ENCODE data around the gene NLRP3. TPM values are rescaled to one million over a fixed set of nuclear protein-coding genes. Genes with fewer than 3 reads are reported as not detected.
"Not testable (repeated sequence)": the region's sequence is repeated elsewhere in the genome, so short reads cannot be mapped to it uniquely, and the experiment has no call there.

Gene NLRP3
- total and polyA plus RNA-seq, 5 experiments from 2014 or later, result 0.42 to 3.2 (median 2.4) TPM

DNA sequence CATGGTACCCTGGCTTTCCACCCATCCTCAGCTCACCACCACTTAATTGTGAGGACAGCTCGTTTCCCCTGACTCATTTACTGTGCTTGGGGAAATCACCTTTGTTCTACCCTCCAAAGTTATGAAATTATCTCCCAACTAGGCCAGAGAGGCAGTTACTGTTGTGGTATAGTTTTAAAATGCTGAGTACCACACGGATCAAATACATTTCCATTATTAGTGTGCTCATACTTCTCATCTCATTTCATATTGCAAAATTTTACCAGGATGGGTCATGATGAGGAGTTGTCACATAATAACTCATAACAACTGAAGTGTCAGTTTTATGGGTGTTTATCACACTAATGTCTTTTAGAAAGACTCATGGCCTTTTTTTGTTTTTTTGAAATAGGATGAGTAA is 51.2 kb downstream of the NLRP3 start:
- POLR2A ChIA-PET, result no interaction called here
- Mint-ChIP-seq H3K4me3 (no peak overlapping the region), H3K27me3 (peaks cover 0 to 8% (median 5%) of the 10 kb centered on the region in 5 donors), H3K27ac (peak overlapping the region in 1 of 10 donors; percentile 15), H3K9me3 (peaks cover 0 to 3% (median 0%) of the 10 kb centered on the region in 9 donors), H3K4me1 (no peaks in the 10 kb centered on the region), H3K36me3 (peaks cover 0 to 2% (median 0%) of the 10 kb centered on the region in 3 donors)
- ATAC-seq (no peak), DNase-seq (no peak)

DNA sequence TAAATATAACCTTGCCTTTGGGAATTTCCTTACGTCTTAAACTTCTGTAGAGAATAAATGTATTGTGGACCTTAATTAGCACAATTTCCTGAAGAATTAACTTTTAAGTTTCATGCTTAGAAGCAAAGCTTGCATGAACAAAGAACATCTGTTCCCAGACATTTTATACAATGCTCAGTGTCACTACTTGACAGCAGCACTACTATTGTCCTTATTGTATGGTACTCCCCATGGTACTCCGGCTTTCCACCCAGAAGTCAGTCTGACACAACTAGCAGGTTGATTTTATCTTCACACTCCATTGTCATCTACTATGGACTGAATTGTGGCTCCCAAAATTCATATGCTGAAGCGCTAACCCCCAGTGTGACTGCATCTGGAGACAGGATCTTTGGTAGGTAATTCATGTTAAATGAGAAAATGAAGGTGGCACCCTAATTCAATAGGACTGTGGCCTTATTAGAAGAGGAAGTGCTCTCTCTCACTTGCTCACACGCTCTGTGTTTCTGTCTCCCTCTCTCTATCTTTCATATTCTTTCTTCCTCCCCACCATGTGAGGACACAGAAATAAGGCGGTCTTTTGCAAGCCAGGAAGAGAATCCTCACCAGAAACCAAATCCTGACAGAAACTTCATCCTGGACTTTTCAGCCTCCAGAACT is 52.6 kb downstream of the NLRP3 start:
- Mint-ChIP-seq H3K4me1 (no peaks in the 10 kb centered on the region), H3K27me3 (peaks cover 0 to 8% (median 3%) of the 10 kb centered on the region in 5 donors), H3K9me3 (no peaks in the 10 kb centered on the region), H3K36me3 (no peaks in the 10 kb centered on the region), H3K27ac (no peak overlapping the region), H3K4me3 (no peak overlapping the region)
- no peak for DNase-seq
- POLR2A ChIA-PET, result no interaction called here
- no peak for ATAC-seq

DNA sequence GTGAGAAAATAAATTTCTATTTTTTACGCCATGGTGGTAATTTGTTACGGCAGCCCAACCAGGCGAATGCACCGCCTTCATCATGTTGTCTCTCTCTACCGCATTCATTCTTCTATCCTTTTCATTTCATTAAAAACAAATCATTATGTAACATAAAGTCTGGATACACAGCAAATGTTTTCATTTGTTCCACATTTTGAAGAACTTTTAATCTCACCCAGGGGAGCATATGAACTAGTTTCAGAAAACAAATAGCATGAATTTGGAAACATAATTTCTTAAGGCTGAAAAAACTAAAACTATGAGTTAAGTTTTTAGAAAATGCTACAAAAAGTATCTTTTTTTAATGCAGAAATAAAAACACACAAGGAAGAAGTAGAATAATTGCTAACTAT is 53.2 kb downstream of the NLRP3 start:
- Mint-ChIP-seq H3K4me3 (no peak overlapping the region), H3K9me3 (no peaks in the 10 kb centered on the region), H3K27me3 (peaks cover 0 to 8% (median 3%) of the 10 kb centered on the region in 5 donors), H3K4me1 (no peaks in the 10 kb centered on the region), H3K27ac (no peak overlapping the region), H3K36me3 (no peaks in the 10 kb centered on the region)
- DNase-seq, result no peak
- POLR2A ChIA-PET, result no interaction called here
- no peak for ATAC-seq

DNA sequence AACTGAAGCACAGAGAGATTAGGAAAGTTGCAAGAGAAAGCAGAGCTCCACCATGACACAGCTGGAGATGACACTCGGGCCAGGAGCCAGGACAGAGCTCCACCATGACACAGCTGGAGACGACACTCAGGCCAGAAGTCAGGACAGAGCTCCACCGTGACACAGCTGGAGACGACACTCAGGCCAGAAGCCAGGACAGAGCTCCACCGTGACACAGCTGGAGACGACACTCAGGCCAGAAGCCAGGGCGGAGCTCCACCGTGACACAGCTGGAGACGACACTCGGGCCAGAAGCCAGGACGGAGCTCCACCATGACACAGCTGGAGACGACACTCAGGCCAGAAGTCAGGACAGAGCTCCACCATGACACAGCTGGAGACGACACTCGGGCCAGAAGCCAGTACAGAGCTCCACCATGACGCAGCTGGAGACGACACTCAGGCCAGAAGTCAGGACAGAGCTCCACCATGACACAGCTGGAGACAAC is 55.0 kb downstream of the NLRP3 start:
- ATAC-seq, POLR2A ChIA-PET, DNase-seq, H3K27ac Mint-ChIP-seq, H3K4me1 Mint-ChIP-seq, H3K36me3 Mint-ChIP-seq, H3K27me3 Mint-ChIP-seq, H3K4me3 Mint-ChIP-seq: not testable (repeated sequence)
- H3K9me3 Mint-ChIP-seq, result peaks cover 0 to 12% (median 0%) of the 10 kb centered on the region in 9 donors

DNA sequence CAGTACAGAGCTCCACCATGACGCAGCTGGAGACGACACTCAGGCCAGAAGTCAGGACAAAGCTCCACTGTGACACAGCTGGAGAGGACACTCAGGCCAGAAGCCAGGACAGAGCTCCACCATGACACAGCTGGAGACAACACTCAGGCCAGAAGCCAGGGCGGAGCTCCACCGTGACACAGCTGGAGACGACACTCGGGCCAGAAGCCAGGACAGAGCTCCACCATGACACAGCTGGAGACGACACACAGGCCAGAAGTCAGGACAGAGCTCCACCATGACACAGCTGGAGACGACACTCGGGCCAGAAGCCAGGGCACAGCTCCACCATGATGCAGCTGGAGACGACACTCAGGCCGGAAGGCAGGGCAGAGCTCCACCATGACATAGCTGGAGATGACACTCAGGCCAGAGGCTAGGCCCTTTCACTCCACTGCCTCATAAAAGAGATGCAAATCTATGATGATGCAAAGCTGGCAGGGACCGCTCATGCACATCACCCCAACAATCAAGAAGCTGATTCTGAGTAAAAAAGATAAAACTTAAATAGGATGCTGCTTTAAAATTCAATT is 55.6 kb downstream of the NLRP3 start:
- Mint-ChIP-seq H3K27ac (no peak overlapping the region), H3K4me1 (peaks cover 0 to 6% (median 0%) of the 10 kb centered on the region in 4 donors), H3K36me3 (peaks cover 0 to 8% (median 7%) of the 10 kb centered on the region in 3 donors), H3K9me3 (peaks cover 0 to 12% (median 0%) of the 10 kb centered on the region in 9 donors), H3K27me3 (peaks cover 0 to 8% (median 1%) of the 10 kb centered on the region in 5 donors), H3K4me3 (no peak overlapping the region)
- POLR2A ChIA-PET, result no interaction called here
- DNase-seq (no peak), ATAC-seq (no peak)

DNA sequence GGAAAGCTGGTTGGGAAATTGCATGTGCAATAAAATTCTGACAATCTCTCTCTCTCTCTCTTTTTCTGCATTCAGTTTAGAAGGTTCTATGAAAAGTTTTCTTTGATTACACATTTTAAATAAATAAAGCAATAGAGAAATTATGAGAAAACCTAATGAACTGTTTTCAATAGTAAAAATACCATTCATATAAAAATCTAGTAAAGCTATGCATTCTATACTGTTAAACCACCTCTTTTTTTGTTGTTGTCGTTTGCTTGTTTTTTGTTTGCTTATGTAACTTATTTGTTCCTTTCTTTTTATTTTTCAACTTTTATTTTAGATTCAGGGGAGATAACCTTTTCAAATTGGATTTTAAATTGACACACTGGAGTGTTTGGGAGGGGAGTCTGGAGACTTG is 56.1 kb downstream of the NLRP3 start:
- Mint-ChIP-seq H3K27me3 (peaks cover 0 to 8% (median 1%) of the 10 kb centered on the region in 5 donors), H3K27ac (no peak overlapping the region), H3K4me3 (no peak overlapping the region), H3K36me3 (peaks cover 0 to 8% (median 7%) of the 10 kb centered on the region in 3 donors), H3K9me3 (peaks cover 0 to 12% (median 0%) of the 10 kb centered on the region in 9 donors), H3K4me1 (peaks cover 0 to 11% (median 0%) of the 10 kb centered on the region in 4 donors)
- DNase-seq (no peak), ATAC-seq (no peak)
- POLR2A ChIA-PET, result no interaction called here

DNA sequence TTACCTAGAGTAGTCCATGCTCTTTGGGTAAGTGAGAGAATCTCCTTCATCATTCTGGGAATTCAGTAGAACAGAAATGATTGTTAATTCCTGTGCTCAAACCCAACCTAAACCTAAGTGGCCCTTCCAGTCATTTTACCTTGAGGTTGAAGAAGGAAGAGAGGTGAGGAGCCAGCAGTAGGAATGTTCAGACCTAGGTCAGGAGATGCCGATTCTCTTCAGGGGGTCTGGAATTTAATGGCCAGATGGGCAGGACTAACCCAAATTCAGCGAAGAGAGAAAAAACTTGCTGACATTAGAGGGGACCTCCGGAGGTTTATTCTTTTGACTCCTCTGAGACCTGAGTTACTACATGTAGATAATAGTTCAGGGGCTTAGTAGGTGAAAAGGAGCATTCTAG is 58.4 kb downstream of the NLRP3 start:
- peaks cover 0 to 13% (median 0%) of the 10 kb centered on the region in 4 donors for H3K4me1 Mint-ChIP-seq
- ATAC-seq (no peak), DNase-seq (no peak)
- H3K4me3 Mint-ChIP-seq, result no peak overlapping the region
- POLR2A ChIA-PET, result no interaction called here
- no peak overlapping the region for H3K27ac Mint-ChIP-seq
- H3K9me3 Mint-ChIP-seq, result peaks cover 0 to 12% (median 0%) of the 10 kb centered on the region in 9 donors
- H3K36me3 Mint-ChIP-seq, result peaks cover 0 to 8% (median 7%) of the 10 kb centered on the region in 3 donors
- H3K27me3 Mint-ChIP-seq, result peaks cover 0 to 3% (median 0%) of the 10 kb centered on the region in 5 donors

DNA sequence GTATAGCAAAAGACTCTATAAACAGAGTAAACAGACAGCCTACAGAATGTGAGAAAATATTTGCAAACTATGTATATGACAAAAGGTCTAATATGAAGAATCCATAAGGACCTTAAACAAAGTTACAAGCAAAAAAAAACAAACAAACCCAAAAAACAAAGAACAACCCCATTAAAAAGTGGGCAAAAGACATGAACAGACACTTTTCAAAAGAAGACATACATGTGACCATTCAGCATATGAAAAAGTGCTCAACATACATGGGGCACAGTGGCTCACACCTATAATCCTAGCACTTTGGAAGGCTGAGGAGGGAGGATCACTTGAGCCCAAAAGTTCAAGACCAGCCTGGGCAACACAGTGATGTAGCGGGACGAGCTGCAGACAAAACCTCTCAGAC is 59.8 kb downstream of the NLRP3 start:
- Mint-ChIP-seq H3K4me1 (peaks cover 0 to 13% (median 0%) of the 10 kb centered on the region in 4 donors), H3K27me3 (peaks cover 0 to 3% (median 0%) of the 10 kb centered on the region in 5 donors), H3K9me3 (peaks cover 0 to 12% (median 0%) of the 10 kb centered on the region in 9 donors), H3K4me3 (no peak overlapping the region), H3K36me3 (peaks cover 0 to 8% (median 7%) of the 10 kb centered on the region in 3 donors), H3K27ac (peak overlapping the region in 1 of 10 donors; percentile 59)
- no peak for ATAC-seq
- no peak for DNase-seq
- POLR2A ChIA-PET, result no interaction called here

DNA sequence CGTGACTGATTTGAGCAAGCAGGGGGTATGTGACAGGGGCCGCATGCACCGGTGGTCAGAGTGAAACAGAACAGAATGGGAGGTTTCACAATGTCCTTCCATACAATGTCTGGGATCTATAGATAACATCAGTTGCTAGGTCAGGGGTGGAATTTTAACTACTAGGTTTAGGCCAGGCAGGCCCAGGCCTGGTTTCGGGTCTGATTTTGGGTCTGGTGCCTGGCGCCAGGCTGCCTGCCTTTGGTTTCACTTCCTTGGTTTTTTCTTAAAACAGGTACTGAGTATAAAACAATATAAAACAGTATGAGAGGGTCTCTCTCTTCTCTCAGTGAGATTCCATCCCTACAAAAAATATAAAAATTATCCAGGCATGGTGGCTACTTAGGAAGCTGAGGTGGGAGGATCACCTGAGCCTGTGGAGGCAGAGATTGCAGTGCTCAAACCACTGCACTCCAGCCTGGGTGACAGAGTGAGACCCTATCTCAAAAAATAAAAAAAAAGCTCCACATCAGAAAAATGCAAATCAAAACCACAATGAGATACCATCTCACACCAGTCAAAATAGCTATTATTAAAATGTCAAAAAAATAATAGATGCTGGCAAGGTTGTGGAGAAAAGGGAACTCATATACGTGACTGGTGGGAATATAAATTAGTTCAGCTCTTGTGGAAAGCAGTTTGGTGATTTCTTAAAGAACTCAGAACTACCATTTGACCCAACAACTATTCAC is 60.5 kb downstream of the NLRP3 start:
- DNase-seq, POLR2A ChIA-PET, H3K36me3 Mint-ChIP-seq, ATAC-seq, H3K4me3 Mint-ChIP-seq, H3K27me3 Mint-ChIP-seq: not testable (repeated sequence)
- Mint-ChIP-seq H3K4me1 (peaks cover 0 to 13% (median 0%) of the 10 kb centered on the region in 4 donors), H3K9me3 (peaks cover 0 to 12% (median 0%) of the 10 kb centered on the region in 9 donors), H3K27ac (peak overlapping the region in 2 of 10 donors; percentile 30 to 59)

DNA sequence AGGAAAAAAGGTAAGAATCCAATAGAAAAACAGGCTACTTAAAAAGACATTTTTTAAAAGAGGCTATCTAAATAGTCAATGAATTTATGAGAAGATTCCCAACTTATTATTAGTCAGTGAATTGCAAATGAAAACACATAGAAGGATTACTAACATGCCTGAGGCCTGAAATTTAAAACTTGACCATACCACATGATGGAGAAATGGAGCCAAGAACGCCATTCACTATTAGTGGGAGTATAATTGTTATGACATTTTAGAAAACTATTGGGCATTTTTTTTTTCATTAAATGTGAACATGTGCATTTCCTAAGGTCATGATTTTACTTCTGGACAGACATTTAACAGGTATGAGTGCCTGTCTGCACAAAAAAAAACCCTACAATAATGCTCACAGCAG is 66.8 kb downstream of the NLRP3 start:
- ATAC-seq (no peak), DNase-seq (no peak)
- POLR2A ChIA-PET, result no interaction called here
- Mint-ChIP-seq H3K4me1 (no peaks in the 10 kb centered on the region), H3K36me3 (no peaks in the 10 kb centered on the region), H3K4me3 (no peak overlapping the region), H3K27ac (no peak overlapping the region), H3K27me3 (peaks cover 0 to 4% (median 0%) of the 10 kb centered on the region in 5 donors), H3K9me3 (no peaks in the 10 kb centered on the region)

DNA sequence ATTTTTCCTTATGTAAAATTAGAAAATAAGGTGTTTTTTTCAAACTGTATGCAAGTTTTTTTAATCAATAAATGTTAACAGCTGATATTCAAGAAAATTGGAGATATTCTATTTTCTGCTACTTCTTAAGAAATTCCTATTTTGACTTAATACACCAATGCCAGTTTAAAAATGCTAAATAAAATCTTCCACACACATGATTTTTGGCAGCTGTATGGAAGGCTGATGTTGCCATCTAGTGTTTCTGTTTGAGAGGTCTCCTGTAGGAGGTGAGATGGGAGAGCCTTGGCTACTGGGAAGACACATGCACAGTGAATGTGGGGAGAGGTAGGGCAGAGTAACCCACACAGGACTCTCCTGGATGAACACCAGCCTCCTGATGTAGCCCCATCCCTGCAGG is 71.1 kb downstream of the NLRP3 start:
- Mint-ChIP-seq H3K4me1 (no peaks in the 10 kb centered on the region), H3K4me3 (no peak overlapping the region), H3K27me3 (peaks cover 2 to 12% (median 6%) of the 10 kb centered on the region in 5 donors), H3K9me3 (no peaks in the 10 kb centered on the region), H3K27ac (no peak overlapping the region), H3K36me3 (no peaks in the 10 kb centered on the region)
- DNase-seq (peak in 7 of 10 donors; percentile 22 to 57 (median 34)), ATAC-seq (peak; percentile 69 to 74)
- POLR2A ChIA-PET, result interaction anchor here (0.7 to 2.3 kb wide), 2 partner anchors 97 to 114 kb away, joined by 3 to 7 read pairs; no protein-coding TSS in a partner anchor

DNA sequence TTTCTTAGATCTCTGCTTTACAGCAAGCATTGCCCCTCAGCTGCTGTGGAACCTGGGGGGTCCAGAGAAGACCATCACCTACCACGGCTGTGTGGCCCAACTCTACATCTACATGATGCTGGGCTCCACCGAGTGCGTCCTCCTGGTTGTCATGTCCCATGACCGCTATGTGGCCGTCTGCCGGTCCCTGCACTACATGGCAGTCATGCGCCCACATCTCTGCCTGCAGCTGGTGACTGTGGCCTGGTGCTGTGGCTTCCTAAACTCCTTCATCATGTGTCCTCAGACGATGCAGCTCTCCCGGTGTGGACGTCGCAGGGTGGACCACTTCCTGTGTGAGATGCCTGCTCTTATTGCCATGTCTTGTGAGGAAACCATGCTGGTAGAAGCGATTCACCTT is 75.4 kb downstream of the NLRP3 start:
- H3K27ac Mint-ChIP-seq, result no peak overlapping the region
- POLR2A ChIA-PET, result no interaction called here
- no peak for ATAC-seq

DNA sequence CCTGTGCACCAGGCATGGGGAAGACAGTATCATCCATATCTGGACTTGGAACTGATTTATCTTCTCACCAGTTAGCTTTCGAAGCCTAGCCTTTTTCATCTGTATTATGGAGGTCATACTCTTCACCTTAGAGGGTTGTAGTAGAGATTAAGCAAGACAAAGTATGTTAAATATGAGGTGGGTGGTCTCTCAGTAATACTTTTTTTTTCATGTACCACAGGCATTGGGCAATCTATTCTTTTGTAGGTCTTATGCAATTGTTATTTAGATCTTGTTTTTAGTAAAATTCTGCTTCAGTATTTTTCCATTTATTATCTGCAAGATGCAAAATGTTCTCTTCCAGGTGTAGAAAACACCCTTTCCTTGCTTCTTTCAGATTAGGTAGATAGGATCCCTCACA is 77.1 kb downstream of the NLRP3 start:
- H3K27ac Mint-ChIP-seq, result no peak overlapping the region
- ATAC-seq, result no peak

More for the DNA sequence above, 75.4 kb downstream of the NLRP3 start:
- no peaks in the 10 kb centered on the region for H3K4me1 Mint-ChIP-seq
- H3K9me3 Mint-ChIP-seq, result no peaks in the 10 kb centered on the region
- H3K27me3 Mint-ChIP-seq, result peaks cover 11 to 27% (median 18%) of the 10 kb centered on the region in 5 donors
- H3K4me3 Mint-ChIP-seq, result no peak overlapping the region
- no peak for DNase-seq
- H3K36me3 Mint-ChIP-seq, result no peaks in the 10 kb centered on the region

More for the DNA sequence above, 77.1 kb downstream of the NLRP3 start:
- no peak for DNase-seq
- no peaks in the 10 kb centered on the region for H3K36me3 Mint-ChIP-seq
- no peaks in the 10 kb centered on the region for H3K4me1 Mint-ChIP-seq
- H3K4me3 Mint-ChIP-seq, result no peak overlapping the region
- no peaks in the 10 kb centered on the region for H3K9me3 Mint-ChIP-seq
- peaks cover 11 to 32% (median 17%) of the 10 kb centered on the region in 5 donors for H3K27me3 Mint-ChIP-seq
- POLR2A ChIA-PET, result interaction anchor here (1.4 kb wide), 1 partner anchor 105 kb away, joined by 4 read pairs; no protein-coding TSS in a partner anchor

All from naive thymus-derived CD8-positive, alpha-beta T cell (primary cell).